ENCODE measurements around the gene FBXO2.

Gene FBXO2

GRCh38 chr1:11638121-11638520 lies 16.1 kb downstream of the FBXO2 start:
- Histone ChIP-seq H3K4me3 (no peak overlapping the region), H3K9ac (ENCODE audit: insufficient read length) (no peak overlapping the region), H3K36me3 (ENCODE audit: insufficient read depth, low read length) (no peaks in the 10 kb centered on the region), H3K9me3 (ENCODE audit: low read depth, low read length) (no peaks in the 10 kb centered on the region), H3K27ac (no peak overlapping the region)
- TF ChIP-seq FOXP2 (optimal IDR thresholded peaks at IDR 0.05; ENCODE audit: control extremely low read depth, extremely low read length, insufficient read depth) (no peak), EZH2 (IDR thresholded peaks at IDR 0.05) (no peak), POLR2AphosphoS5 (IDR thresholded peaks at IDR 0.05; ENCODE audit: borderline replicate concordance, low read depth, low read length) (no peak)
- DNase-seq (ENCODE audit: low read depth, low spot score): no peak

DNA sequence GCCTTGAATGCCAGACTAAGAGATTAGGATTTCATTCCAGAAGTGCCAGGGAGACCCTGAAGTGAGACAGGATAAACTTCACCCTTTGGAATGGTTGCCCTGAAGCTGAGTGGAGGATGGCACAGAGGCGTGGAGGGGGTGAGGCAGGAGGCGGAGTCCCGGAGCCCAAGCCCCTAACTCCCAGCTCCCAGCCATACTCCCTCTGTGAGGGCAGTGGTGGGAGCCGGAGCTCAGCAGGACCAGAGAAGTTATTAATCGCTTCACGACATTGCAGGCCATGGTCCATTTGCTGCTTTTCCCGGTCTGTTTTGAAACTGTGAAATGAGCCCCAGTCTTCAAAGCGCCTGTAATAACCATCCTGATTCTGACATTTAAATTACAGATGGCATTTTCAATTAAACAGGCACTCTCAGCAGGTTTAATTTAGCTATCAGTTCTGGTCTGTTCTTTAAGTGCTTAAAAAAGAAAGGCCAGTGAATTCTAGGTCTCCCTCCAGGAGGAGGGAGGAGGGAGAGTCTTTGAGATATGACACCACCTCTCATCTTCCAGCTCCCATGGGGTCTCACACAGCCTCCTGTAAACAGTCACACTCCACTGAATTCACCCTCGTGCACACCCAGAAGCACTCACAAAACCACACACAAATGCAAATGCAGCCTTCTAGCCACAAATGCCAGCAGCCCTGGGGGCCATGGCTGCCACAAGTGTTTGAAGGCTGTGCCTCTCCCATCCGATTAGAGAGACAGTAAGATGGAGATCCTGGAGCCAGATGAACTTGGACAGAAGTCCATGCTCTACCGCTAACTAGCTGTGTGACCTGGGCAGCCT lies 19.6 kb downstream of the FBXO2 start:
- Histone ChIP-seq H3K9ac (ENCODE audit: insufficient read length) (no peak overlapping the region), H3K27ac (no peak overlapping the region), H3K4me3 (no peak overlapping the region), H3K9me3 (ENCODE audit: low read depth, low read length) (no peaks in the 10 kb centered on the region), H3K36me3 (ENCODE audit: insufficient read depth, low read length) (no peaks in the 10 kb centered on the region)
- no peak for DNase-seq (ENCODE audit: low read depth, low spot score)
- no peak for TF ChIP-seq FOXP2 (optimal IDR thresholded peaks at IDR 0.05; ENCODE audit: control extremely low read depth, extremely low read length, insufficient read depth)
- no peak for TF ChIP-seq POLR2AphosphoS5 (IDR thresholded peaks at IDR 0.05; ENCODE audit: borderline replicate concordance, low read depth, low read length)
- TF ChIP-seq EZH2 (IDR thresholded peaks at IDR 0.05): no peak

DNA sequence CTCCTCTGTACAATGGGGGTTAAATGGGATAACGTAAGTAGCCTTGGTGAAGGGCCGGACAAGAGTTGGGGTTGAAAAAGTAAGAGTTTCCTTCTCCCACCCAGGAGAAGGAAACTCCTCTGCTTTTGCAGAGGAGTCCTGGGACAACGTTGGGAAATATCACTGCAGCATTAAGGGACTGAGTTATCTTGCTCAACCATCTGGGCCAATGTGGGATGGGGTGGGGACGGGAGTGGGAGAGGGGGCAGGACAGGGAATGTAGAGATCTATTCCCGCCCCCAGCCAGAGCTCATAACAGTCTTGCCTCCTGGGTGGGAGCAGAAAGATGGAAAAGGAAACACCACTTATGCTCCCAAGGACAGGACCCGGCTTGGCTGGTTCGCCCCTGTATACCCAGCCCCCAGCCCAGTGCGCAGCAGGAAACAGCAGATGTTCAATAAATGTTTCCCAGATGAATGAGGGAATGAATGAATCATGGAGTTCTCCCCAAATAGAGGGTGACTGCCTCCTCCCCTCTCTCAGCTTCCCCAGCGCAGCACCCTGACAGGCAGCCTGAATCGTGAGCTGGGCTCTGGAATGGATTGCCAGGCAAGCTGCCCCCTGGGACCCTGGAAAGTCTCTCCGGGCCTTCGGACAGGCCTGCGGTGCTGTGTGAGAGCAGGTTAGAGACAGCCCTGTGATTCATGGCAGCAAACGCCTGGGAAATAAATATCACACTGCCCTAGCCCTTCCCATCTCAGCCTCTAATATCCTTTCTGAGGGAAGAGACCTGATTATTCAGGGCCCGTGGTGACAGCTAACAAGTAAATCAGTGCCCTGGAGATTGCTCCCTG lies 24.8 kb downstream of the FBXO2 start:
- no peak overlapping the region for H3K27ac ChIP-seq
- H3K9me3 ChIP-seq (ENCODE audit: low read depth, low read length): no peaks in the 10 kb centered on the region
- no peaks in the 10 kb centered on the region for H3K36me3 ChIP-seq (ENCODE audit: insufficient read depth, low read length)
- TF ChIP-seq POLR2AphosphoS5 (IDR thresholded peaks at IDR 0.05; ENCODE audit: borderline replicate concordance, low read depth, low read length) (no peak), FOXP2 (optimal IDR thresholded peaks at IDR 0.05; ENCODE audit: control extremely low read depth, extremely low read length, insufficient read depth) (no peak), EZH2 (IDR thresholded peaks at IDR 0.05) (no peak)
- no peak overlapping the region for H3K9ac ChIP-seq (ENCODE audit: insufficient read length)
- H3K4me3 ChIP-seq: no peak overlapping the region
- DNase-seq (ENCODE audit: low read depth, low spot score): no peak

GRCh38 chr1:11628767-11629166 lies 25.5 kb downstream of the FBXO2 start:
- TF ChIP-seq EZH2 (IDR thresholded peaks at IDR 0.05): no peak
- TF ChIP-seq FOXP2 (optimal IDR thresholded peaks at IDR 0.05; ENCODE audit: control extremely low read depth, extremely low read length, insufficient read depth): no peak
- no peak for TF ChIP-seq POLR2AphosphoS5 (IDR thresholded peaks at IDR 0.05; ENCODE audit: borderline replicate concordance, low read depth, low read length)
- H3K27ac ChIP-seq: no peak overlapping the region
- H3K4me3 ChIP-seq: no peak overlapping the region
- DNase-seq (ENCODE audit: low read depth, low spot score): no peak
- no peaks in the 10 kb centered on the region for H3K36me3 ChIP-seq (ENCODE audit: insufficient read depth, low read length)
- H3K9me3 ChIP-seq (ENCODE audit: low read depth, low read length): no peaks in the 10 kb centered on the region
- H3K9ac ChIP-seq (ENCODE audit: insufficient read length): no peak overlapping the region

GRCh38 chr1:11626551-11626950 lies 27.7 kb downstream of the FBXO2 start:
- Histone ChIP-seq H3K9ac (ENCODE audit: insufficient read length) (no peak overlapping the region), H3K36me3 (ENCODE audit: insufficient read depth, low read length) (no peaks in the 10 kb centered on the region), H3K9me3 (ENCODE audit: low read depth, low read length) (no peaks in the 10 kb centered on the region), H3K27ac (no peak overlapping the region), H3K4me3 (no peak overlapping the region)
- no peak for DNase-seq (ENCODE audit: low read depth, low spot score)
- TF ChIP-seq EZH2 (IDR thresholded peaks at IDR 0.05): no peak
- no peak for TF ChIP-seq FOXP2 (optimal IDR thresholded peaks at IDR 0.05; ENCODE audit: control extremely low read depth, extremely low read length, insufficient read depth)
- no peak for TF ChIP-seq POLR2AphosphoS5 (IDR thresholded peaks at IDR 0.05; ENCODE audit: borderline replicate concordance, low read depth, low read length)

- TF ChIP-seq FOXP2 (optimal IDR thresholded peaks at IDR 0.05; ENCODE audit: control extremely low read depth, extremely low read length, insufficient read depth): no peak
- no peak for TF ChIP-seq POLR2AphosphoS5 (IDR thresholded peaks at IDR 0.05; ENCODE audit: borderline replicate concordance, low read depth, low read length)
- no peak for TF ChIP-seq EZH2 (IDR thresholded peaks at IDR 0.05)
- Histone ChIP-seq H3K36me3 (ENCODE audit: insufficient read depth, low read length) (no peaks in the 10 kb centered on the region), H3K4me3 (no peak overlapping the region), H3K27ac (no peak overlapping the region), H3K9me3 (ENCODE audit: low read depth, low read length) (no peaks in the 10 kb centered on the region), H3K9ac (ENCODE audit: insufficient read length) (no peak overlapping the region)
- no peak for DNase-seq (ENCODE audit: low read depth, low spot score)
Measured at GRCh38 chr1:11623702-11624101, 30.5 kb downstream of the FBXO2 start.

GRCh38 chr1:11622398-11622797 lies 31.8 kb downstream of the FBXO2 start:
- DNase-seq (ENCODE audit: low read depth, low spot score): no peak
- Histone ChIP-seq H3K36me3 (ENCODE audit: insufficient read depth, low read length) (no peaks in the 10 kb centered on the region), H3K4me3 (no peak overlapping the region), H3K9me3 (ENCODE audit: low read depth, low read length) (no peaks in the 10 kb centered on the region), H3K27ac (no peak overlapping the region), H3K9ac (ENCODE audit: insufficient read length) (no peak overlapping the region)
- no peak for TF ChIP-seq POLR2AphosphoS5 (IDR thresholded peaks at IDR 0.05; ENCODE audit: borderline replicate concordance, low read depth, low read length)
- TF ChIP-seq FOXP2 (optimal IDR thresholded peaks at IDR 0.05; ENCODE audit: control extremely low read depth, extremely low read length, insufficient read depth): no peak
- no peak for TF ChIP-seq EZH2 (IDR thresholded peaks at IDR 0.05)

- Histone ChIP-seq H3K36me3 (ENCODE audit: insufficient read depth, low read length) (no peaks in the 10 kb centered on the region), H3K9ac (ENCODE audit: insufficient read length) (no peak overlapping the region), H3K9me3 (ENCODE audit: low read depth, low read length) (no peaks in the 10 kb centered on the region), H3K4me3 (no peak overlapping the region), H3K27ac (no peak overlapping the region)
- DNase-seq (ENCODE audit: low read depth, low spot score): no peak
- TF ChIP-seq POLR2AphosphoS5 (IDR thresholded peaks at IDR 0.05; ENCODE audit: borderline replicate concordance, low read depth, low read length) (no peak), FOXP2 (optimal IDR thresholded peaks at IDR 0.05; ENCODE audit: control extremely low read depth, extremely low read length, insufficient read depth) (no peak), EZH2 (IDR thresholded peaks at IDR 0.05) (no peak)
Measured at GRCh38 chr1:11620924-11621323, 33.3 kb downstream of the FBXO2 start.
